BLaER1 treated with 17β-estradiol and CSF1 and Interleukin-3, amounts not matched to agents 10 nM and 100 nM (cell line): ENCODE data around the gene ACOT7.

Source experiments
- H3K27ac ChIP-seq, 11 experiments: shearing (Covaris generic); formaldehyde crosslinking; 2 replicates each; pipeline ENCODE4 v1.8.1; 2022
- H3K27me3 ChIP-seq, 11 experiments: shearing (Covaris generic); formaldehyde crosslinking; 2 replicates each; pipeline ENCODE4 v1.8.1; 2022
- H3K36me3 ChIP-seq, 11 experiments: shearing (Covaris generic); formaldehyde crosslinking; 2 replicates each; pipeline ENCODE4 v1.8.1; 2022
- H3K4me1 ChIP-seq, 10 experiments: shearing (Covaris generic); formaldehyde crosslinking; 2 replicates each; pipeline ENCODE4 v1.8.1; 2022
- H3K4me2 ChIP-seq, 11 experiments: shearing (Covaris generic); formaldehyde crosslinking; 2 replicates each; pipeline ENCODE4 v1.8.1; 2022
- H3K4me3 ChIP-seq, 10 experiments: shearing (Covaris generic); formaldehyde crosslinking; 2 replicates each; pipeline ENCODE4 v1.8.1; 2022
- H3K9ac ChIP-seq, 11 experiments: shearing (Covaris generic); formaldehyde crosslinking; 2 replicates each; pipeline ENCODE4 v1.8.1; 2022
- H3K9me3 ChIP-seq, 11 experiments: shearing (Covaris generic); formaldehyde crosslinking; replicated peaks in 1 of 11; 2 replicates each; pipeline ENCODE4 v1.8.1; 2022
- H4K20me1 ChIP-seq, 11 experiments: shearing (Covaris generic); formaldehyde crosslinking; 2 replicates each; pipeline ENCODE4 v1.8.1; 2022
- Cebpa-rat ChIP-seq, 11 experiments: shearing (Covaris generic); IDR thresholded peaks; 2 replicates each; pipeline ENCODE4 v1.8.1; 2022

ACOT7 gene

DNA sequence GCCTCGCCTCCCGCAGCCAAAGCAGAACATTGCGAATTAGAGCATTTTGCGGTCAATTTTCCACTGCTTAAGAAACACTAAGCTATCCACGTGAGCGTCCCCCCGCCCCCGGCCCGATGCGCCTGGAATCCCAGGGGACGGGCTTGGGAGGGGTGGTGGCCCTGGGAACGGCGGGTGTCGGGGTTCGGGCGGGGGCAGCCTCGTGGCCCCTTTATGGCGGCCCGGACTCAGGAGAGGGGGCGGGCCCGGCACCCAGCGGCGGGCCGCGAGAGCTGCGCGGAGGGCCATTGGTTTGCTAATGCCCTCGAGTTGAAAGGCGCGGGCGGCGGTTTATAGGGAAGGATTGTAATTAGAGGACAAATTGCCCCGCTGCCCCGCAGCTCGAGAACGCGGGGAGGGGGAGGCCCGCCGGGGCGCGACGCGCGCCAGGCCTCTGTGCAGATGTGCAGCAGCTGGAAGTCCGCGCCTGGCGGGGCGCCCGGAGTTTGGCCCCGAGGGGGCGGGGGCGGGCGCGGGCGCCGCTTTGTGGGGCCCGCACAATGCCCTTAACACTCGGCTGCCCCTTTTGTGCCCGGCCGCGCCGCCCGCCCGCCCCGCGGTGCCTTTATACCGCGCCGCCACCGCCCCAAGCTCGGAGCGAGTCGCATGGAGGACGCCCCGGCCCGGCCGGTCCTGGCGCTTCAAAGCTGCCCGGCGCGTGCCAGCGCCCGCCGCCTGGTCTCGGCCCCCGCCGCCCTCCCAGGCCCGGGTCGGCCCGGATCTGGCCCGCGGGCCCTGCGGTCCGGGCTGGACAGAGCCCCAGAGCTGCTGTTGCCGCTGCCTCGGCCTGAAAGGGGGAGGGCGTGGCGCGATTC lies 151.5 kb downstream of the ACOT7 start:
- H4K20me1 ChIP-seq, result peaks cover 0 to 67% (median 30%) of the 10 kb centered on the region in 11 experiments; a peak in 19 of 22 replicates
- H3K4me2 ChIP-seq, result peak overlapping the region; percentile 89 to 99 (median 93)
- peak overlapping the region in 3 of 11 experiments; percentile 21 to 59 (median 30); a peak in 3 of 22 replicates for H3K27ac ChIP-seq
- H3K27me3 ChIP-seq, result peaks cover 65 to 76% (median 71%) of the 10 kb centered on the region in 11 experiments
- no peaks in the 10 kb centered on the region for H3K36me3 ChIP-seq
- no peak for TF ChIP-seq Cebpa-rat (IDR thresholded peaks at IDR 0.05)
- peak overlapping the region; percentile 44 to 63 (median 54) for H3K4me3 ChIP-seq
- H3K9ac ChIP-seq, result peak overlapping the region in 7 of 11 experiments; percentile 11 to 66 (median 54); a peak in 11 of 22 replicates
- H3K9me3 ChIP-seq, result peaks cover 0 to 3% (median 0%) of the 10 kb centered on the region in 11 experiments; a peak in 2 of 22 replicates
- peaks cover 41 to 95% (median 86%) of the 10 kb centered on the region in 10 experiments for H3K4me1 ChIP-seq

DNA sequence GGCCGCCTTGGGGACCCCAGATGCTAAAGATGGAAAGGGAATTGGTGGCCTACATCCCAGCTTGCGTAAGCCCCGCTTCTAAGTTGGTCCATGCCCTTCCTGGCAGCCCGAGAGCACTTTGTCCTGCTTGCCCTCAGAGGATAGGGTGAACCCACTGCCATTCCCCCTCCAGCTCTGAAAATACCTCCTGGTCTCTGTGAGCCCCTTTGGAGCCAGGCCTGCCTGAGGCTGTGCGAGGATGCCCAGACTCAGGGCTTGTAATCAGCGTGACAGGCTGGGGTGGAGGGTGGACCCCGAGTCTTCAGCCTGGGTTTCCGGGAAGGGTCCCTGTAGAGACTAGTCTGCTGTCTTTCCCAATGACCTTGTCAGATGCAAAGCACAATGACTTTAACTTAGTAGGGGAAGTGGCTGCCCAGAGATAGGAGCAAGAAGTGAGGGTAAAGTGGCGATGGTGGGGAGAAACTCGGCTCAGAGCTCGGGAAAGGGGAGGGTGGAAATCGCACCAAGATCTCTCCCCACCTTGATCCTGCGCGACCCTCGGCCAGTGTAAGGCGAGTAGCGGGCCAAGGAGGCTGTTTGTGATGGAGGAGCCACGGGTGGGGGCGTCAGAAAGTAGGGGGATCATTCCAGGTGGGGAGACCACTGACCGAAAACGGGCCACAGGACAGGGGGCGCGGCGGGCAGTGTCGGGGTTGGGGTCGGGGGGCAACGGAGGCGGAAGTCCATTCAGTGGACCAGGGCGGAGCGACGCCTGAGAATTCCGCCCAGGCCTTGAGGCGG lies 152.3 kb downstream of the ACOT7 start:
- Histone ChIP-seq H3K9me3 (peaks cover 0 to 8% (median 0%) of the 10 kb centered on the region in 11 experiments; a peak in 2 of 22 replicates), H4K20me1 (peaks cover 0 to 59% (median 23%) of the 10 kb centered on the region in 11 experiments; a peak in 19 of 22 replicates), H3K4me1 (peaks cover 38 to 91% (median 81%) of the 10 kb centered on the region in 10 experiments), H3K27me3 (peaks cover 62 to 71% (median 68%) of the 10 kb centered on the region in 11 experiments), H3K4me2 (peak overlapping the region; percentile 89 to 99 (median 93)), H3K9ac (peak overlapping the region in 6 of 11 experiments; percentile 24 to 66 (median 55); a peak in 11 of 22 replicates), H3K4me3 (peak overlapping the region in 9 of 10 experiments; percentile 47 to 63 (median 54); a peak in 18 of 20 replicates), H3K27ac (peak overlapping the region in 6 of 11 experiments; percentile 24 to 59 (median 38); a peak in 9 of 22 replicates), H3K36me3 (no peaks in the 10 kb centered on the region)
- TF ChIP-seq Cebpa-rat (IDR thresholded peaks at IDR 0.05), result no peak

DNA sequence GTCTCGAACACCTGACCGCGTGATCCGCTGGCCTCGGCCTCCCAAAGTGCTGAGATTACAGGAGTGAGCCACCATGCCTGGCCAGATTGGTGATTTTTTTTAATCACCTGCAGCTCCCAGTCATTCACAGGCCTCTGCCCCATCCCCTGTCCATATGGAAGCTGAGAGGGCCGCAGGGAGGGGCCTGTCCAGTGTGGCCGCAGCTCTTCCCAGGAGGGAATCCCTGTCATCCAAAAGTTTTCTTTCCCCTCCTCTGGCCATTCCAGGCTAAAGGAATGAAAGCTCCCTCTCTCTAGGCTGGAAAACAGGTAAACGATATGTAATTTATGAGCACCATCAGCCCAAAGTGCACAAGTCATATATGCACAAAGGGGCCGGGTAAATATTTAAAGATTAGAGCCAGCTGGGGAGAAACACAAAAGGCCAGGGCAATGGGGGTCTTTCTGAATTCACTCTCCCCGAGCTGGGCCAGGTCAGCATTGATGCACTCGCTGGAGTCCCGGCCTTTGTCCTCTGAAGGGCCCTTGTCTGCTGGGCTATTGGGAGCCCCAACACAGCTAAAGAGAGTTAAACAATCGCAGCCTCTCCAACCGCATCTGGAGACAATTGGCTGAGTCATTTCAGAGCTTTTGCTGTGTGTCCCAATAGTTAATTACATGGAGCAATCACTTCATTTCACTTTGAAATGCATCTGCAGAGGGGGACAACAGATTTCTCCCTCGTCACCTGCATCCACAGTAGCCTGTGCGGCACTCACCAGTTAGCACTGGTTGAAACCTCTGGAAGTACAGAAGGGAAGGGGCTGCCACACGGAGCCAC lies 153.4 kb downstream of the ACOT7 start:
- H3K27me3 ChIP-seq, result peaks cover 51 to 60% (median 56%) of the 10 kb centered on the region in 11 experiments
- no peak overlapping the region for H3K4me3 ChIP-seq
- H3K27ac ChIP-seq, result peak overlapping the region in 6 of 11 experiments; percentile 7 to 51 (median 48); a peak in 9 of 22 replicates
- peaks cover 0 to 8% (median 0%) of the 10 kb centered on the region in 11 experiments; a peak in 2 of 22 replicates for H3K9me3 ChIP-seq
- H3K4me1 ChIP-seq, result peaks cover 30 to 83% (median 72%) of the 10 kb centered on the region in 10 experiments
- peaks cover 0 to 47% (median 15%) of the 10 kb centered on the region in 11 experiments; a peak in 16 of 22 replicates for H4K20me1 ChIP-seq
- H3K9ac ChIP-seq, result peak overlapping the region in 4 of 11 experiments; percentile 26 to 61 (median 43); a peak in 5 of 22 replicates
- peak overlapping the region; percentile 12 to 95 (median 92); a peak in 20 of 22 replicates for H3K4me2 ChIP-seq
- peak in 6 of 11 experiments; percentile 22 to 53 (median 42); a peak in 6 of 22 replicates for TF ChIP-seq Cebpa-rat (IDR thresholded peaks at IDR 0.05)
- H3K36me3 ChIP-seq, result no peaks in the 10 kb centered on the region

DNA sequence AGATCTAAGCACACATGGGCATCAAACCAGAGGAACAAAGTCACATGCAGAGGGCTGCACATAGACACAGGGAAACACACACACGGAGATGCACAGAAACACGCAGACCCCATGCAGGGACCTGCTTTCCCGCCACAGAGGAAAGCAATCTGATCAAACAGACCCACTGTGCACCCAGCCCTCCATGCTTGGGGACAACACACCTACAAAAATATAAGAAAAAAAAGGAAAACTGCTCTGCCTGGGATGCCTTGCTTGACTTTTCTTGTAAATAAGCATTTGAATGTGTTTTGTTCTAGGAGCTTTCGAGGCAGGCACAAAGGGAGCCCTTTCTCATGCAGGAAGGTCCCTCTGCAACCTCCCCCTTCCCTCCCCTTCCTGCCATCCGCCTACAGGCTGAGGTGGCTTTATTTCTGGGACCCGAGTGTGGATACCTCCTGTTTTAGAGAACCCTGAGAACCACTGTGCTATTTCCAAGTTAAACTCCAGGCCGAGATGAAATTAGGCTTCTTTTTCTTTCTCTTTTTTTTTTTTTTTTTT lies 154.3 kb downstream of the ACOT7 start:
- peaks cover 0 to 8% (median 0%) of the 10 kb centered on the region in 11 experiments; a peak in 2 of 22 replicates for H3K9me3 ChIP-seq
- TF ChIP-seq Cebpa-rat (IDR thresholded peaks at IDR 0.05), result no peak
- peaks cover 0 to 48% (median 17%) of the 10 kb centered on the region in 11 experiments; a peak in 17 of 22 replicates for H4K20me1 ChIP-seq
- H3K27ac ChIP-seq, result peak overlapping the region in 2 of 11 experiments; percentile 19 to 49; a peak in 4 of 22 replicates
- H3K27me3 ChIP-seq, result peaks cover 45 to 54% (median 50%) of the 10 kb centered on the region in 11 experiments
- H3K4me3 ChIP-seq, result no peak overlapping the region
- peaks cover 38 to 86% (median 76%) of the 10 kb centered on the region in 10 experiments for H3K4me1 ChIP-seq
- peak overlapping the region; percentile 9 to 95 (median 91); a peak in 21 of 22 replicates for H3K4me2 ChIP-seq
- H3K36me3 ChIP-seq, result peaks cover 0 to 4% (median 3%) of the 10 kb centered on the region in 11 experiments; a peak in 7 of 22 replicates
- H3K9ac ChIP-seq, result peak overlapping the region in 4 of 11 experiments; percentile 6 to 54 (median 34); a peak in 9 of 22 replicates

DNA sequence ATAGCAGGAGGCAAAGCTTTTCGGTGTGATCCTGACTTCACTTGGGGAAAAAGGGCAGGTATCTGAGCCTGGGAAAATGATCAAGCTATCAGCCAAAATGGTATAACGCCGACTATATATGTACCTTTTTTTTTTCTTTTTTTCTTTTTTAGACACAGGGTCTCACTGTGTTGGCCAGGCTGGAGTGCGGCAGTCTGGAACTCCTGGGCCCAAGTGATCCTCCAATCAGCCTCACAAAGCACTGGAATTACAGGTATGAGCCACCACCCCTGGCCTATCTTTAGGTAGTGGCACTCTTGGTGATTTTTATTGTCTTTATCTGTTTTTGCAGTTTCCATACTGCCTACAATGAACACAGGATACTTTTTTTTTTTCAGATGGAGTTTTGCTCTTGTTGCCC lies 156.5 kb downstream of the ACOT7 start:
- Histone ChIP-seq H3K27me3 (peaks cover 23 to 32% (median 28%) of the 10 kb centered on the region in 11 experiments), H3K36me3 (peaks cover 20 to 26% (median 24%) of the 10 kb centered on the region in 11 experiments), H4K20me1 (peaks cover 0 to 35% (median 14%) of the 10 kb centered on the region in 11 experiments; a peak in 15 of 22 replicates), H3K4me3 (no peak overlapping the region), H3K9ac (peak overlapping the region in 1 of 11 experiments; percentile 39; a peak in 1 of 22 replicates), H3K4me1 (peaks cover 37 to 71% (median 62%) of the 10 kb centered on the region in 10 experiments), H3K9me3 (peaks cover 0 to 8% (median 0%) of the 10 kb centered on the region in 11 experiments; a peak in 2 of 22 replicates), H3K4me2 (no peak overlapping the region; a peak in 1 of 22 replicates), H3K27ac (no peak overlapping the region)
- TF ChIP-seq Cebpa-rat (IDR thresholded peaks at IDR 0.05), result no peak

DNA sequence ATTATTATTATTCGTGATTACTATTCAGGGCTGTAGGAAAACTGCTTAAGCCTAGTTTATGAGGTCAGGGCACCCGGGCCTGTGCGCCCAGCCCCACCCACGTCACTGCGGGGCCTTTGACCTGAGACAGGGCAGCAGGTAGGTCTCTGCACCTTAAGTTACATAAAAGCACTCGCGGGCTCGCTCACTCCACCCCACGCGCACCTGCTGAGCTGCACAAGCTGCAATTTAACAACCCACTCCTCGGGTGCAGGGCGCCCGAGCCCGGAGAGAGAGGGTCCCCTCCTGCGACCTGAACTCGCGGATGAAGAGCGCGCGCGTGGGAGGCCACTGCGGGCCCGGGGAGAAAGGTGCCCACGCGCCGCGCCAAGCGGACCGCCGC lies 158.3 kb downstream of the ACOT7 start:
- H4K20me1 ChIP-seq, result peaks cover 0 to 33% (median 14%) of the 10 kb centered on the region in 11 experiments; a peak in 14 of 22 replicates
- H3K4me3 ChIP-seq, result peak overlapping the region; percentile 71 to 97 (median 85)
- peaks cover 36 to 44% (median 42%) of the 10 kb centered on the region in 11 experiments for H3K36me3 ChIP-seq
- H3K27me3 ChIP-seq, result peaks cover 5 to 14% (median 10%) of the 10 kb centered on the region in 11 experiments
- peak overlapping the region; percentile 83 to 98 (median 93) for H3K4me2 ChIP-seq
- H3K4me1 ChIP-seq, result peaks cover 21 to 53% (median 44%) of the 10 kb centered on the region in 10 experiments
- H3K9ac ChIP-seq, result peak overlapping the region; percentile 81 to 94 (median 89)
- H3K27ac ChIP-seq, result peak overlapping the region; percentile 25 to 90 (median 84); a peak in 21 of 22 replicates
- TF ChIP-seq Cebpa-rat (IDR thresholded peaks at IDR 0.05), result no peak
- peaks cover 0 to 8% (median 0%) of the 10 kb centered on the region in 11 experiments; a peak in 2 of 22 replicates for H3K9me3 ChIP-seq
